HG03520 (cell line): ENCODE measurements around the gene MYOG.

Experiments used
- ATAC-seq: cut with Tn5 transposase; IDR thresholded peaks from one replicate; pipeline ENCODE4 v1.9.1; 2021; ENCODE audit warnings: mild to moderate bottlenecking, moderate library complexity; ENCODE audit not compliant: unreplicated experiment

MYOG gene

GRCh38 chr1:203091199-203091477 lies 5.3 kb upstream of the MYOG start:
- no peak for ATAC-seq

GRCh38 chr1:203090421-203091198 lies 4.8 kb upstream of the MYOG start:
- no peak for ATAC-seq

GRCh38 chr1:203089651-203090045 lies 3.8 kb upstream of the MYOG start:
- no peak for ATAC-seq

GRCh38 chr1:203089001-203089650 lies 3.3 kb upstream of the MYOG start:
- no peak for ATAC-seq

GRCh38 chr1:203088441-203088840 lies 2.6 kb upstream of the MYOG start:
- ATAC-seq = no peak

- ATAC-seq = no peak
Observed at GRCh38 chr1:203086992-203087763, 1.4 kb upstream of the MYOG start.

- no peak for ATAC-seq
Observed at GRCh38 chr1:203084588-203085527, 954 bp downstream of the MYOG start.

GRCh38 chr1:203083463-203083921 lies 2.3 kb downstream of the MYOG start:
- no peak for ATAC-seq

- ATAC-seq = no peak
Observed at GRCh38 chr1:203082571-203083462, 3.0 kb downstream of the MYOG start.

- no peak for ATAC-seq
Observed at GRCh38 chr1:203082231-203082505, 3.6 kb downstream of the MYOG start.

- no peak for ATAC-seq
Observed at GRCh38 chr1:203081465-203082230, 4.2 kb downstream of the MYOG start.

- no peak for ATAC-seq
Observed at GRCh38 chr1:203080456-203080855, 5.4 kb downstream of the MYOG start.

GRCh38 chr1:203078478-203078877 lies 7.3 kb downstream of the MYOG start:
- ATAC-seq = no peak

GRCh38 chr1:203077956-203078355 lies 7.9 kb downstream of the MYOG start:
- ATAC-seq = no peak

GRCh38 chr1:203077367-203077766 lies 8.4 kb downstream of the MYOG start:
- no peak for ATAC-seq

- ATAC-seq = no peak
Observed at GRCh38 chr1:203076031-203076511, 9.7 kb downstream of the MYOG start.

GRCh38 chr1:203075236-203076030 lies 10.4 kb downstream of the MYOG start:
- no peak for ATAC-seq

- no peak for ATAC-seq
Observed at GRCh38 chr1:203074610-203075009, 11.2 kb downstream of the MYOG start.
